GM12873 (cell line): ENCODE data around the gene ADARB1.

Experiments
- CTCF ChIP-seq: IDR thresholded peaks from 2 replicates; pipeline ENCODE4 v1.5.1; 2012; ENCODE audit warnings: low read depth, mild to moderate bottlenecking, moderate library complexity, low read length, control low read depth; ENCODE audit not compliant: insufficient read depth; ENCODE audit errors: missing control alignments

The ADARB1 gene

GRCh38 chr21:45161038-45161945 is 86.9 kb downstream of the ADARB1 start:
- TF ChIP-seq CTCF: no peak

GRCh38 chr21:45162115-45162514 is 87.7 kb downstream of the ADARB1 start:
- no peak for TF ChIP-seq CTCF

- TF ChIP-seq CTCF: no peak
Measured at GRCh38 chr21:45162809-45163208, 88.4 kb downstream of the ADARB1 start.

GRCh38 chr21:45163413-45164123 is 89.2 kb downstream of the ADARB1 start:
- no peak for TF ChIP-seq CTCF

- TF ChIP-seq CTCF: no peak
Measured at GRCh38 chr21:45164124-45164511, 89.7 kb downstream of the ADARB1 start.

GRCh38 chr21:45164838-45165237 is 90.5 kb downstream of the ADARB1 start:
- TF ChIP-seq CTCF: no peak

GRCh38 chr21:45166931-45167330 is 92.6 kb downstream of the ADARB1 start:
- no peak for TF ChIP-seq CTCF
